Right atrium auricular region (tissue), 2 donors: ENCODE data around the gene B4GALNT2. TPM values are rescaled to one million over a fixed set of nuclear protein-coding genes. Genes with fewer than 3 reads are reported as not detected.

ENCODE experiments used
- DNase-seq: peaks from one replicate; pipeline ENCODE4 v3.0.0-alpha.2; 2019; ENCODE audit warnings: low spot score
- H3K27ac ChIP-seq, 2 donors: fragments of 200-600 bp; sonication (generic); 1 replicate in 1 of 2; 2 replicates in 1 of 2; pipeline ENCODE4 v1.5.1; 2016 to 2019
- H3K27me3 ChIP-seq, 2 donors: fragments of 200-600 bp; sonication (generic); one replicate each; pipeline versions ENCODE4 v1.5.1 to v1.6.0; 2017 to 2019
- H3K36me3 ChIP-seq: fragments of 200-600 bp; sonication (generic); one replicate; pipeline ENCODE4 v1.5.1; 2016
- H3K4me1 ChIP-seq, 2 donors: fragments of 200-600 bp; sonication (generic); one replicate each; pipeline versions ENCODE4 v1.5.1 to v1.6.0; 2017 to 2019
- H3K4me3 ChIP-seq, 2 donors: fragments of 200-600 bp; sonication (generic); 1 replicate in 1 of 2; 2 replicates in 1 of 2; pipeline ENCODE4 v1.5.1; 2017 to 2019; ENCODE audit warnings: mild to moderate bottlenecking in 1 of 2, moderate library complexity in 1 of 2
- H3K9me3 ChIP-seq, 2 donors: fragments of 200-600 bp; sonication (generic); one replicate each; pipeline ENCODE4 v1.5.1; 2019
- CTCF ChIP-seq, 2 donors: fragments of 200-600 bp; sonication (generic); IDR thresholded peaks; one replicate each; pipeline ENCODE4 v1.5.1; 2019; ENCODE audit warnings: antibody characterized with exemption in 2 of 2
- total RNA-seq, 2 donors: library from RNA; depleted of rRNA; stranded (reverse); fragments of >200 nt; gene quantifications; one replicate each; pipeline ENCODE4 v1.1.0, GENCODE V29; 2016

The B4GALNT2 gene
- total RNA-seq, 2 donors from 2014 or later, result not detected

GRCh38 chr17:49191917-49192741, 59.6 kb downstream of the B4GALNT2 start:
- peak overlapping the region; percentile 97 to 99 for H3K27ac ChIP-seq
- peak in 1 of 2 donors; percentile 64 for TF ChIP-seq CTCF (IDR thresholded peaks at IDR 0.05)

GRCh38 chr17:49193513-49194296, 61.1 kb downstream of the B4GALNT2 start:
- peaks cover 0 to 4% of the 10 kb centered on the region in 2 donors for H3K4me1 ChIP-seq
- no peak for TF ChIP-seq CTCF (IDR thresholded peaks at IDR 0.05)
- no peaks in the 10 kb centered on the region for H3K27me3 ChIP-seq
- DNase-seq, result peak; percentile 69
- H3K27ac ChIP-seq, result peak overlapping the region; percentile 97 to 99
- peak overlapping the region; percentile 78 to 87 for H3K4me3 ChIP-seq
- H3K36me3 ChIP-seq, result no peaks in the 10 kb centered on the region
- H3K9me3 ChIP-seq, result no peaks in the 10 kb centered on the region

More at GRCh38 chr17:49191917-49192741, 59.6 kb downstream of the B4GALNT2 start:
- Histone ChIP-seq H3K36me3 (no peaks in the 10 kb centered on the region), H3K9me3 (no peaks in the 10 kb centered on the region), H3K4me3 (peak overlapping the region; percentile 78 to 87), H3K4me1 (peaks cover 0 to 4% of the 10 kb centered on the region in 2 donors), H3K27me3 (no peaks in the 10 kb centered on the region)
- DNase-seq, result peak; percentile 98

- H3K27me3 ChIP-seq, result no peaks in the 10 kb centered on the region
- peak overlapping the region in 1 of 2 donors; percentile 78 for H3K4me3 ChIP-seq
Measured at GRCh38 chr17:49194297-49194607, 61.7 kb downstream of the B4GALNT2 start.

GRCh38 chr17:49195751-49196150, 63.2 kb downstream of the B4GALNT2 start:
- no peak for DNase-seq
- Histone ChIP-seq H3K4me3 (no peak overlapping the region), H3K36me3 (no peaks in the 10 kb centered on the region), H3K4me1 (peaks cover 0 to 4% of the 10 kb centered on the region in 2 donors), H3K27me3 (no peaks in the 10 kb centered on the region), H3K27ac (no peak overlapping the region), H3K9me3 (no peaks in the 10 kb centered on the region)
- no peak for TF ChIP-seq CTCF (IDR thresholded peaks at IDR 0.05)

More at GRCh38 chr17:49194297-49194607, 61.7 kb downstream of the B4GALNT2 start:
- no peak overlapping the region for H3K27ac ChIP-seq
- H3K4me1 ChIP-seq, result peaks cover 0 to 4% of the 10 kb centered on the region in 2 donors
- no peaks in the 10 kb centered on the region for H3K36me3 ChIP-seq
- H3K9me3 ChIP-seq, result no peaks in the 10 kb centered on the region
- DNase-seq, result no peak
- no peak for TF ChIP-seq CTCF (IDR thresholded peaks at IDR 0.05)

- Histone ChIP-seq H3K4me3 (no peak overlapping the region), H3K27me3 (no peaks in the 10 kb centered on the region), H3K36me3 (no peaks in the 10 kb centered on the region), H3K9me3 (no peaks in the 10 kb centered on the region), H3K27ac (no peak overlapping the region), H3K4me1 (peaks cover 0 to 1% of the 10 kb centered on the region in 2 donors)
- no peak for DNase-seq
- no peak for TF ChIP-seq CTCF (IDR thresholded peaks at IDR 0.05)
Measured at GRCh38 chr17:49196520-49196919, 64.0 kb downstream of the B4GALNT2 start.
